Measurements from ENCODE around the gene PDE9A. TPM values are rescaled to one million over a fixed set of nuclear protein-coding genes. Genes with fewer than 3 reads are reported as not detected.

Gene PDE9A
- total and polyA plus RNA-seq, 3 donors from 2014 or later: 5.7 to 6.4 (median 6.3) TPM

DNA sequence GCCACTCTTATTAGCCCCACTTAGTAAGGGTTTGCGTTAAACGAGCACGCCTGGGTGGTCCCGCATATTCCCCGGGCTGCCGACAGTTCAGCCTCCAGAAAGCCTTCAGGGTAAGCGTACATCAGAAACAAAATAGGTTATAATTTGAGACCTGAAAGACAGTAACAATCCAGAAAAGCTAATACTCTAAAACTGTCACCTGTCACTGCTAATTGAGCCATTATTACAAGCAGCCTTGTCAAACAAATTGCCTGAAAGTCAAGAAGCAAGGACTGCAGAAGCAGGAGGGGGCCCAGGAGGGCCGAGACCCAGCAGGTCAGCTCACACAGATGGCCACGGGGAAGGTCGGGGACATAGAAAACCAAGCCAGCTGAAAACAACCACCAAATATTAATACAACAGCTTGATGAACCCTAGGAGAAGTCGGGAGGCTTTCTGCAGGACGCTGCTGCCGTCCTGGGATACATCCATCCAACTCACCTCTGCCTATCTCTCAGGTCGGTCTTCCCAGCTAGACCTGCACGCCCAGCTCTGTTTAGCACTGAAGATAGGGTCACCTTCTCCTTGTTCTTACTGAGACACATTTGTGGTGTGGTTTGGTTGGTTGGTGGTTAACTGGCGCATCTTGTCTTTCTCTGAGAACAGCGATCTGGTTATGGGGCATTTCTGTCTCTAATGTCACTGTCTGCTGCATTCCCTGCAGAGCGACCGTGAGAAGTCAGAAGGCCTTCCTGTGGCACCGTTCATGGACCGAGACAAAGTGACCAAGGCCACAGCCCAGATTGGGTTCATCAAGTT is 115.1 kb downstream of the PDE9A start:
- TF ChIP-seq POLR2A (IDR thresholded peaks at IDR 0.05) (no peak), CTCF (IDR thresholded peaks at IDR 0.05) (no peak)
- Histone ChIP-seq H3K27ac (no peak overlapping the region), H3K9me3 (no peaks in the 10 kb centered on the region), H3K36me3 (ENCODE audit: low read depth, missing control alignments) (no peaks in the 10 kb centered on the region), H3K27me3 (no peaks in the 10 kb centered on the region), H3K4me3 (no peak overlapping the region), H3K4me1 (no peaks in the 10 kb centered on the region)
- intact Hi-C loops (cut with DNase I; ENCODE audit: low total_unique reads): no loop called here
- DNase-seq: no peak
- WGBS, 2 donors: 92% methylated on average over 21 of the region's 21 CpGs

- intact Hi-C loops (cut with DNase I; ENCODE audit: low total_unique reads): no loop called here
- TF ChIP-seq POLR2A (IDR thresholded peaks at IDR 0.05): no peak
- Histone ChIP-seq H3K27ac (no peak overlapping the region), H3K9me3 (no peaks in the 10 kb centered on the region), H3K36me3 (ENCODE audit: low read depth, missing control alignments) (no peaks in the 10 kb centered on the region), H3K27me3 (no peaks in the 10 kb centered on the region), H3K4me3 (no peak overlapping the region), H3K4me1 (no peaks in the 10 kb centered on the region)
- DNase-seq: no peak
- WGBS, 2 donors: 77 to 88% methylated on average over 4 to 9 of the region's 9 CpGs
These were observed 115.9 kb downstream of the PDE9A start for GRCh38 chr21:42769183-42769819.

- no peaks in the 10 kb centered on the region for H3K4me1 ChIP-seq
- DNase-seq: no peak
- 90 to 92% methylated on average over 24 to 28 of the region's 28 CpGs for WGBS, 2 donors
- H3K9me3 ChIP-seq: no peaks in the 10 kb centered on the region
- H3K27ac ChIP-seq: no peak overlapping the region
- no peaks in the 10 kb centered on the region for H3K36me3 ChIP-seq (ENCODE audit: low read depth, missing control alignments)
- H3K4me3 ChIP-seq: no peak overlapping the region
- no peak for TF ChIP-seq POLR2A (IDR thresholded peaks at IDR 0.05)
- TF ChIP-seq CTCF (IDR thresholded peaks at IDR 0.05): no peak
- intact Hi-C loops (cut with DNase I; ENCODE audit: low total_unique reads): no loop called here
- no peaks in the 10 kb centered on the region for H3K27me3 ChIP-seq
These were observed 116.6 kb downstream of the PDE9A start for GRCh38 chr21:42769820-42770716.

DNA sequence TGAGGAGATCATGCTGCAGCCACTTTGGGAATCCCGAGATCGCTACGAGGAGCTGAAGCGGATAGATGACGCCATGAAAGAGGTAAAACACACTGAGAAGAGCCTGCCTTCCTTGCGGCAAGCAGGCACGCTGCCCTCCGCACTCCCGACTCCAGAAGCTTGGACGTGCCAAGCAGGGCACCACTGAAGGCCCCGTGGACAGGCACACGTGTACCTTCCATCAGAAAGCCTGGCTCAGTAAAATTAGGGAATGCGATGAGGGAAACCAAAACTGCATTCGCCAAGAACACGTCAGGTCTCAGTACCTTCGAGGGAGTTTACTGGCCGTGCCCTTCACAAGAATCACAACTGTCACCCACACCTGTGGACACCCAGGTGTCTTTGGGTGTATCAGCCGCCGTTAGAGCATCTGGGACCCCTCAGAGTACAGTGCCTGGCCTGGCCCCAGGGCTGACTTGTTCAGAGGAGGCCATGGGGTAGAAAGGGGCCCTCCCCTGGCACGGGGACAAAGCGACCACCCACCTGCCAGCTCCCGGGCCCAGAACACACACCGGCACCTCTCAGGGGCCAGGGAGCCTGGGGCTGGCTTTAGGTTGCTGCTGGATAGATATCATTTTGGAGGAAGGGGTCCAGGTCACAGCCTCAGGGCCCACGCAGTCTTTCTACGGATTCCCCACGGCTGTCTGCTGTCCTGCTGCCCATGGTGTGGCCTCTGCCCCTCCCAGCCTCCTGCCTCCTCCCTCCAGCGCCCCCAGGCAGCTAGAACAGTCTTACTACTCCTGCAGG is 117.5 kb downstream of the PDE9A start:
- Histone ChIP-seq H3K4me1 (no peaks in the 10 kb centered on the region), H3K27ac (no peak overlapping the region), H3K27me3 (no peaks in the 10 kb centered on the region), H3K4me3 (no peak overlapping the region), H3K36me3 (ENCODE audit: low read depth, missing control alignments) (no peaks in the 10 kb centered on the region), H3K9me3 (no peaks in the 10 kb centered on the region)
- TF ChIP-seq CTCF (IDR thresholded peaks at IDR 0.05) (no peak), POLR2A (IDR thresholded peaks at IDR 0.05) (no peak)
- 96 to 97% methylated on average over 19 to 27 of the region's 27 CpGs for WGBS, 2 donors
- intact Hi-C loops (cut with DNase I; ENCODE audit: low total_unique reads): no loop called here
- DNase-seq: no peak

Data from testis (tissue), 3 donors.